Measurements from ENCODE around the gene SEC22C.

The SEC22C gene

GRCh38 chr3:42515391-42515916 lies 66.3 kb downstream of the SEC22C start:
- DNase-seq (ENCODE audit: low spot score) (no peak), FAIRE-seq (peak; percentile 53)

GRCh38 chr3:42514876-42515275 lies 66.9 kb downstream of the SEC22C start:
- no peak for FAIRE-seq

GRCh38 chr3:42513521-42513920 lies 68.2 kb downstream of the SEC22C start:
- FAIRE-seq = no peak
- no peak for DNase-seq (ENCODE audit: low spot score)

More at GRCh38 chr3:42514876-42515275, 66.9 kb downstream of the SEC22C start:
- no peak for DNase-seq (ENCODE audit: low spot score)

- no peak for FAIRE-seq
Observed at GRCh38 chr3:42513121-42513520, 68.6 kb downstream of the SEC22C start.

GRCh38 chr3:42511736-42512135 lies 70.0 kb downstream of the SEC22C start:
- no peak for DNase-seq (ENCODE audit: low spot score)
- FAIRE-seq = no peak

More at GRCh38 chr3:42513121-42513520, 68.6 kb downstream of the SEC22C start:
- no peak for DNase-seq (ENCODE audit: low spot score)

GRCh38 chr3:42511201-42511600 lies 70.6 kb downstream of the SEC22C start:
- DNase-seq (ENCODE audit: low spot score) (no peak), FAIRE-seq (no peak)

- no peak for FAIRE-seq
- DNase-seq (ENCODE audit: low spot score) = no peak
Observed at GRCh38 chr3:42510325-42510724, 71.4 kb downstream of the SEC22C start.

GRCh38 chr3:42509111-42509510 lies 72.7 kb downstream of the SEC22C start:
- FAIRE-seq (no peak), DNase-seq (ENCODE audit: low spot score) (no peak)

- DNase-seq (ENCODE audit: low spot score) = no peak
- FAIRE-seq = no peak
Observed at GRCh38 chr3:42508562-42508961, 73.2 kb downstream of the SEC22C start.

- DNase-seq (ENCODE audit: low spot score) = no peak
- no peak for FAIRE-seq
Observed at GRCh38 chr3:42507761-42508335, 73.9 kb downstream of the SEC22C start.

- FAIRE-seq (peak; percentile 53), DNase-seq (ENCODE audit: low spot score) (no peak)
Observed at GRCh38 chr3:42507252-42507651, 74.5 kb downstream of the SEC22C start.

- no peak for DNase-seq (ENCODE audit: low spot score)
- no peak for FAIRE-seq
Observed at GRCh38 chr3:42505849-42506410, 75.8 kb downstream of the SEC22C start.

- FAIRE-seq (no peak), DNase-seq (ENCODE audit: low spot score) (no peak)
Observed at GRCh38 chr3:42505128-42505848, 76.5 kb downstream of the SEC22C start.

- FAIRE-seq = no peak
- DNase-seq (ENCODE audit: low spot score) = no peak
Observed at GRCh38 chr3:42504334-42505127, 77.2 kb downstream of the SEC22C start.

- DNase-seq (ENCODE audit: low spot score) (no peak), FAIRE-seq (no peak)
Observed at GRCh38 chr3:42503957-42504333, 77.8 kb downstream of the SEC22C start.

GRCh38 chr3:42503251-42503924 lies 78.4 kb downstream of the SEC22C start:
- FAIRE-seq = peak; percentile 59

GRCh38 chr3:42502429-42503250 lies 79.1 kb downstream of the SEC22C start, which contains the start of gene VIPR1:
TSS of gene VIPR1 (plus strand) at chr3:42502643. CDS start at chr3:42502736, 93 bp downstream.
- DNase-seq (ENCODE audit: low spot score) (peak; percentile 97), FAIRE-seq (no peak)

More at GRCh38 chr3:42503251-42503924, 78.4 kb downstream of the SEC22C start:
- DNase-seq (ENCODE audit: low spot score) = no peak

GRCh38 chr3:42501681-42502428 lies 79.9 kb downstream of the SEC22C start:
- FAIRE-seq (no peak), DNase-seq (ENCODE audit: low spot score) (peak; percentile 46)

GRCh38 chr3:42501321-42501680 lies 80.5 kb downstream of the SEC22C start:
- no peak for DNase-seq (ENCODE audit: low spot score)

More at GRCh38 chr3:42501321-42501680, 80.5 kb downstream of the SEC22C start:
- FAIRE-seq = no peak

Data from urothelium cell line (cell line).